Measurements from ENCODE around the gene TULP1. TPM values are rescaled to one million over a fixed set of nuclear protein-coding genes. Genes with fewer than 3 reads are reported as not detected.

The TULP1 gene
- total RNA-seq, 4 donors from 2014 or later = 0.72 to 0.83 TPM; not detected in 2

- no peak overlapping the region for H3K27ac ChIP-seq
- peaks cover 18% of the 10 kb centered on the region for H3K4me1 ChIP-seq
- no peaks in the 10 kb centered on the region for H3K9me3 ChIP-seq
- WGBS = 72% methylated on average over 14 of the region's 14 CpGs
- no peaks in the 10 kb centered on the region for H3K27me3 ChIP-seq
- DNase-seq (ENCODE audit: low spot score in 2 of 2) = no peak
- TF ChIP-seq POLR2AphosphoS5 (IDR thresholded peaks at IDR 0.05) (no peak), POLR2A (IDR thresholded peaks at IDR 0.05) (no peak), CTCF (IDR thresholded peaks at IDR 0.05) (no peak), EP300 (IDR thresholded peaks at IDR 0.05) (no peak)
- no peak overlapping the region for H3K4me3 ChIP-seq
- H3K36me3 ChIP-seq = peaks cover 78% of the 10 kb centered on the region
Observed at GRCh38 chr6:35476004-35476403, 36.7 kb downstream of the TULP1 start.

GRCh38 chr6:35475573-35475972, 37.1 kb downstream of the TULP1 start:
- TF ChIP-seq POLR2A (IDR thresholded peaks at IDR 0.05) (no peak), CTCF (IDR thresholded peaks at IDR 0.05) (no peak), POLR2AphosphoS5 (IDR thresholded peaks at IDR 0.05) (no peak), EP300 (IDR thresholded peaks at IDR 0.05) (no peak)
- no CpG with 5 or more reads among the region's 4 CpGs for WGBS
- peaks cover 80% of the 10 kb centered on the region for H3K36me3 ChIP-seq

GRCh38 chr6:35474942-35475570, 37.6 kb downstream of the TULP1 start:
- no peak for TF ChIP-seq EP300 (IDR thresholded peaks at IDR 0.05)
- no peak for TF ChIP-seq POLR2AphosphoS5 (IDR thresholded peaks at IDR 0.05)
- TF ChIP-seq POLR2A (IDR thresholded peaks at IDR 0.05) = no peak
- no peak for TF ChIP-seq CTCF (IDR thresholded peaks at IDR 0.05)
- peaks cover 80% of the 10 kb centered on the region for H3K36me3 ChIP-seq
- DNase-seq (ENCODE audit: low spot score in 2 of 2) = no peak
- H3K4me3 ChIP-seq = no peak overlapping the region
- H3K27me3 ChIP-seq = no peaks in the 10 kb centered on the region
- no peak overlapping the region for H3K27ac ChIP-seq
- H3K9me3 ChIP-seq = no peaks in the 10 kb centered on the region
- WGBS = 88% methylated on average over 18 of the region's 20 CpGs
- H3K4me1 ChIP-seq = peaks cover 27% of the 10 kb centered on the region

More at GRCh38 chr6:35475573-35475972, 37.1 kb downstream of the TULP1 start:
- Histone ChIP-seq H3K27ac (no peak overlapping the region), H3K9me3 (no peaks in the 10 kb centered on the region), H3K27me3 (no peaks in the 10 kb centered on the region), H3K4me1 (peaks cover 22% of the 10 kb centered on the region), H3K4me3 (no peak overlapping the region)
- no peak for DNase-seq (ENCODE audit: low spot score in 2 of 2)

GRCh38 chr6:35474131-35474941, 38.4 kb downstream of the TULP1 start:
- H3K36me3 ChIP-seq = peaks cover 72% of the 10 kb centered on the region
- peaks cover 35% of the 10 kb centered on the region for H3K4me1 ChIP-seq
- no peak for DNase-seq (ENCODE audit: low spot score in 2 of 2)
- H3K27ac ChIP-seq = no peak overlapping the region
- H3K9me3 ChIP-seq = no peaks in the 10 kb centered on the region
- no peaks in the 10 kb centered on the region for H3K27me3 ChIP-seq
- H3K4me3 ChIP-seq = no peak overlapping the region
- WGBS = 93% methylated on average over 3 of the region's 14 CpGs
- no peak for TF ChIP-seq EP300 (IDR thresholded peaks at IDR 0.05)
- no peak for TF ChIP-seq POLR2A (IDR thresholded peaks at IDR 0.05)
- no peak for TF ChIP-seq CTCF (IDR thresholded peaks at IDR 0.05)
- TF ChIP-seq POLR2AphosphoS5 (IDR thresholded peaks at IDR 0.05) = no peak

GRCh38 chr6:35473850-35474130, 38.9 kb downstream of the TULP1 start:
- no peak overlapping the region for H3K4me3 ChIP-seq
- H3K27ac ChIP-seq = no peak overlapping the region
- H3K36me3 ChIP-seq = peaks cover 67% of the 10 kb centered on the region
- no peak for DNase-seq (ENCODE audit: low spot score in 2 of 2)
- no peaks in the 10 kb centered on the region for H3K27me3 ChIP-seq
- peaks cover 40% of the 10 kb centered on the region for H3K4me1 ChIP-seq
- no peak for TF ChIP-seq CTCF (IDR thresholded peaks at IDR 0.05)
- H3K9me3 ChIP-seq = no peaks in the 10 kb centered on the region

Data from suprapubic skin (tissue), 4 donors.